ENCODE results near the gene ASTL.

Gene ASTL

GRCh38 chr2:96158554-96158940 lies 20.2 kb upstream of the ASTL start:
- no peak for DNase-seq

GRCh38 chr2:96157649-96158553 lies 19.6 kb upstream of the ASTL start:
- peak; percentile 88 for DNase-seq

GRCh38 chr2:96156926-96157648 lies 18.8 kb upstream of the ASTL start:
- no peak for DNase-seq

GRCh38 chr2:96156011-96156820 lies 17.9 kb upstream of the ASTL start:
- peak; percentile 53 for DNase-seq

- DNase-seq = no peak
These were observed 16.4 kb upstream of the ASTL start for GRCh38 chr2:96154506-96155380.

GRCh38 chr2:96153991-96154431 lies 15.7 kb upstream of the ASTL start:
- no peak for DNase-seq

- DNase-seq = no peak
These were observed 15.0 kb upstream of the ASTL start for GRCh38 chr2:96153291-96153713.

- DNase-seq = no peak
These were observed 14.2 kb upstream of the ASTL start for GRCh38 chr2:96152304-96153161.

- no peak for DNase-seq
These were observed 13.4 kb upstream of the ASTL start for GRCh38 chr2:96151595-96152303.

GRCh38 chr2:96150791-96151594 lies 12.7 kb upstream of the ASTL start:
- no peak for DNase-seq

GRCh38 chr2:96150007-96150640 lies 11.8 kb upstream of the ASTL start:
- no peak for DNase-seq

GRCh38 chr2:96148410-96149217 lies 10.3 kb upstream of the ASTL start:
- peak; percentile 91 for DNase-seq

GRCh38 chr2:96147593-96148201 lies 9.4 kb upstream of the ASTL start:
- DNase-seq = no peak

- DNase-seq = no peak
These were observed 8.7 kb upstream of the ASTL start for GRCh38 chr2:96146881-96147592.

GRCh38 chr2:96146153-96146880 lies 8.0 kb upstream of the ASTL start:
- DNase-seq = peak; percentile 86

- no peak for DNase-seq
These were observed 7.5 kb upstream of the ASTL start for GRCh38 chr2:96145848-96146152.
